ENCODE measurements around the gene HINT1.
A peak's percentile ranks its signal among the peaks of the same experiment; 100 is the strongest.

HINT1 gene

DNA sequence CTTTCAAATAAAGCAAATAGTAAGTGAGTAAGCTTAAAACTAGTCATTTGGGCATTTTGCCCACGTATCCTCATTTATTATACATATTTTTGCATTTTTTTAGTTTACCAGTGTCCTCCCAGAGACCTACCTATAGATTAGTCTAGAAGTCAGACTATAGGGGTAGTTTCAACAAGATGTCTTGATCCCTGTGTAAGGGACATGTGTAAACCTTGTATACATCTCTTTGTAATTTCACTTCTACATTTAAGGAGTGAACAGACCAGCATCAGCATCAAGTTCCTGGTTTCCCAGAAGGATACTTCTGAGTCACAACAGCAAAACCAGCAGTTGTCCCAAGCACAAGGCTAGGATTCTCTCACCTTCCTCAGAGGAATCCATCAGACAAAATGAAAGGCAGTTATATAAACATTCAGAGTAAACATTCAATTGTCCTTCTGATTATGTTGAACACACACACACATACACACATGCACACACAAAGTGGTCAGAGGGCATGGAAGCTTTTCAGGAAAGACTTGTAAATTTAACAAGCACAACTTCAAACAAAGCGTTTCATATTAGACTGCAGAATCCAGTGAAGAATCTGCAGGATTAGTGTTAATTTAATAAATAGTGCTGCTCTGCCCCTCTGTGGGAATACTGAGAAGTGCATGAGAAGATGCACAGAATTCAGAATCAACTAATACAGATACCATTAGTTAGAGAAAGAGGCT is 55.4 kb downstream of the HINT1 start:
- DNase-seq = peak; percentile 65
